HG03460 (cell line): Measurements from ENCODE around the gene MATN3.

Source experiments
- ATAC-seq: cut with Tn5 transposase; IDR thresholded peaks from one replicate; pipeline ENCODE4 v1.9.1; 2021; ENCODE audit not compliant: unreplicated experiment

MATN3 gene

GRCh38 chr2:19942199-19942598 lies 70.3 kb downstream of the MATN3 start:
- ATAC-seq, result no peak
